GM21381 (cell line): ENCODE results near the gene GTF3C5.
"Not testable (repeated sequence)": the region's sequence is repeated elsewhere in the genome, so short reads cannot be mapped to it uniquely, and the experiment has no call there.

Experiments
- ATAC-seq: cut with Tn5 transposase; IDR thresholded peaks from one replicate; pipeline ENCODE4 v1.9.1; 2021; ENCODE audit warnings: mild to moderate bottlenecking, moderate library complexity; ENCODE audit not compliant: unreplicated experiment

GTF3C5 gene

GRCh38 chr9:133067006-133067405, 36.2 kb downstream of the GTF3C5 start:
- no peak for ATAC-seq

- ATAC-seq: no peak
Observed at GRCh38 chr9:133067813-133068212, 37.0 kb downstream of the GTF3C5 start.

- not testable (repeated sequence) for ATAC-seq
Observed at GRCh38 chr9:133068431-133068830, 37.6 kb downstream of the GTF3C5 start.

- not testable (repeated sequence) for ATAC-seq
Observed at GRCh38 chr9:133070500-133070961, 39.7 kb downstream of the GTF3C5 start.

- not testable (repeated sequence) for ATAC-seq
Observed at GRCh38 chr9:133070985-133071384, 40.2 kb downstream of the GTF3C5 start.

GRCh38 chr9:133071484-133072150, 40.8 kb downstream of the GTF3C5 start:
- no peak for ATAC-seq

GRCh38 chr9:133072210-133072609, 41.4 kb downstream of the GTF3C5 start:
- ATAC-seq: not testable (repeated sequence)

- ATAC-seq: no peak
Observed at GRCh38 chr9:133073086-133074014, 42.6 kb downstream of the GTF3C5 start.

GRCh38 chr9:133074111-133074651, 43.4 kb downstream of the GTF3C5 start:
- no peak for ATAC-seq

GRCh38 chr9:133075925-133076630, 45.3 kb downstream of the GTF3C5 start:
- ATAC-seq: no peak

- ATAC-seq: no peak
Observed at GRCh38 chr9:133076691-133077090, 45.9 kb downstream of the GTF3C5 start.

GRCh38 chr9:133078486-133078885, 47.7 kb downstream of the GTF3C5 start:
- ATAC-seq: no peak

- no peak for ATAC-seq
Observed at GRCh38 chr9:133080161-133080560, 49.4 kb downstream of the GTF3C5 start.

GRCh38 chr9:133080786-133081779, 50.3 kb downstream of the GTF3C5 start:
- ATAC-seq: not testable (repeated sequence)

GRCh38 chr9:133081957-133082644, 51.3 kb downstream of the GTF3C5 start:
- not testable (repeated sequence) for ATAC-seq

GRCh38 chr9:133083688-133084087, 52.9 kb downstream of the GTF3C5 start:
- not testable (repeated sequence) for ATAC-seq

GRCh38 chr9:133086212-133086860, 55.5 kb downstream of the GTF3C5 start:
- ATAC-seq: not testable (repeated sequence)

- ATAC-seq: no peak
Observed at GRCh38 chr9:133086894-133087293, 56.1 kb downstream of the GTF3C5 start.
